ENCODE results near the gene GON7.
A peak's percentile ranks its signal among the peaks of the same experiment; 100 is the strongest.

Gene GON7

GRCh38 chr14:93185349-93185720 lies 21.5 kb downstream of the GON7 start:
- peaks cover 23% of the 10 kb centered on the region for H3K79me1 ChIP-seq (replicated peaks; ENCODE audit: low read length, poor library complexity, severe bottlenecking)

GRCh38 chr14:93184391-93185348 lies 22.2 kb downstream of the GON7 start, which contains the start of the genes LYSET and MOAP1:
TSS of gene LYSET (plus strand) at chr14:93185317. CDS start at chr14:93185406, 89 bp downstream.
TSS of gene MOAP1 (minus strand) at chr14:93184897. CDS start at chr14:93184242, 655 bp downstream.
- Histone ChIP-seq H3K9me3 (ENCODE audit: control insufficient read depth, low read length) (no peaks in the 10 kb centered on the region), H2BK15ac (ENCODE audit: low read depth, poor library complexity, severe bottlenecking) (peak within 1 kb of the TSS; percentile 89), H4K8ac (ENCODE audit: low read length) (peak within 1 kb of the TSS; percentile 86), H2BK120ac (ENCODE audit: low read depth, low read length) (peak within 1 kb of the TSS; percentile 92), H2BK12ac (ENCODE audit: low read length in 2 of 2) (peak within 1 kb of the TSS; percentile 9 to 10), H3K4ac (ENCODE audit: low read depth in 1 of 2, low read length in 2 of 2) (peak within 1 kb of the TSS; percentile 89 to 94), H3K27ac (ENCODE audit: low read length, poor library complexity, severe bottlenecking) (peak within 1 kb of the TSS; percentile 82), H3K23ac (ENCODE audit: low read length in 2 of 2) (peak within 1 kb of the TSS in 1 of 2 experiments; percentile 77), H2BK5ac (ENCODE audit: low read depth, low read length, poor library complexity, severe bottlenecking) (peak within 1 kb of the TSS; percentile 87), H3K79me1 (replicated peaks; ENCODE audit: low read length, poor library complexity, severe bottlenecking) (peaks cover 23% of the 10 kb centered on the region), H3K14ac (ENCODE audit: low read length in 2 of 2) (peak within 1 kb of the TSS in 1 of 2 experiments; percentile 95), H3K9ac (ENCODE audit: low read length) (peak within 1 kb of the TSS; percentile 93), H2AK5ac (ENCODE audit: low read length, severe bottlenecking) (peak within 1 kb of the TSS; percentile 6), H3K4me3 (ENCODE audit: insufficient read depth in 1 of 2, low read depth in 1 of 2, low read length in 2 of 2) (peak within 1 kb of the TSS; percentile 81 to 99), H3K18ac (ENCODE audit: low read depth in 1 of 2, low read length in 2 of 2) (peak within 1 kb of the TSS; percentile 95 to 97), H2AFZ (ENCODE audit: low read depth, low read length) (peak within 1 kb of the TSS; percentile 99), H3K27me3 (ENCODE audit: control insufficient read depth in 1 of 2, insufficient read depth in 1 of 2, low read length in 2 of 2) (no peaks in the 10 kb centered on the region), H4K91ac (ENCODE audit: low read length) (peak within 1 kb of the TSS; percentile 75), H3K36me3 (ENCODE audit: control insufficient read depth in 1 of 2, insufficient read depth in 2 of 2, low read depth in 1 of 2, low read length in 2 of 2) (peaks cover 15 to 42% of the 10 kb centered on the region in 2 experiments), H3K4me2 (ENCODE audit: low read length, poor library complexity, severe bottlenecking) (peak within 1 kb of the TSS; percentile 95), H3K4me1 (ENCODE audit: control insufficient read depth, insufficient read depth, low read depth, low read length) (peaks cover 6% of the 10 kb centered on the region)
- under 1% methylated on average over 111 of the region's 124 CpGs for WGBS
- peak; percentile 86 for DNase-seq

More at GRCh38 chr14:93185349-93185720, 21.5 kb downstream of the GON7 start:
- peak overlapping the region in 1 of 2 experiments; percentile 85 for H3K4ac ChIP-seq (ENCODE audit: low read depth in 1 of 2, low read length in 2 of 2)
- H3K23ac ChIP-seq (ENCODE audit: low read length in 2 of 2) = no peak overlapping the region
- H4K91ac ChIP-seq (ENCODE audit: low read length) = no peak overlapping the region
- H2BK12ac ChIP-seq (ENCODE audit: low read length in 2 of 2) = no peak overlapping the region
- H3K27me3 ChIP-seq (ENCODE audit: control insufficient read depth in 1 of 2, insufficient read depth in 1 of 2, low read length in 2 of 2) = no peaks in the 10 kb centered on the region
- H3K4me1 ChIP-seq (ENCODE audit: control insufficient read depth, insufficient read depth, low read depth, low read length) = peaks cover 6% of the 10 kb centered on the region
- H3K4me2 ChIP-seq (ENCODE audit: low read length, poor library complexity, severe bottlenecking) = peak overlapping the region; percentile 95
- H3K14ac ChIP-seq (ENCODE audit: low read length in 2 of 2) = peak overlapping the region in 1 of 2 experiments; percentile 79
- peak overlapping the region; percentile 81 to 99 for H3K4me3 ChIP-seq (ENCODE audit: insufficient read depth in 1 of 2, low read depth in 1 of 2, low read length in 2 of 2)
- peak overlapping the region; percentile 93 for H3K9ac ChIP-seq (ENCODE audit: low read length)
- peaks cover 15 to 42% of the 10 kb centered on the region in 2 experiments for H3K36me3 ChIP-seq (ENCODE audit: control insufficient read depth in 1 of 2, insufficient read depth in 2 of 2, low read depth in 1 of 2, low read length in 2 of 2)
- peak overlapping the region; percentile 82 for H3K27ac ChIP-seq (ENCODE audit: low read length, poor library complexity, severe bottlenecking)
- WGBS = 3% methylated on average over 9 of the region's 10 CpGs
- no peaks in the 10 kb centered on the region for H3K9me3 ChIP-seq (ENCODE audit: control insufficient read depth, low read length)
- H2AK5ac ChIP-seq (ENCODE audit: low read length, severe bottlenecking) = no peak overlapping the region
- H2BK120ac ChIP-seq (ENCODE audit: low read depth, low read length) = peak overlapping the region; percentile 92
- H2BK5ac ChIP-seq (ENCODE audit: low read depth, low read length, poor library complexity, severe bottlenecking) = no peak overlapping the region
- no peak overlapping the region for H2BK15ac ChIP-seq (ENCODE audit: low read depth, poor library complexity, severe bottlenecking)
- H2AFZ ChIP-seq (ENCODE audit: low read depth, low read length) = peak overlapping the region; percentile 92
- H3K18ac ChIP-seq (ENCODE audit: low read depth in 1 of 2, low read length in 2 of 2) = peak overlapping the region; percentile 68 to 91
- H4K8ac ChIP-seq (ENCODE audit: low read length) = peak overlapping the region; percentile 82
- no peak for DNase-seq

GRCh38 chr14:93183596-93184317 lies 23.1 kb downstream of the GON7 start:
- peaks cover 19% of the 10 kb centered on the region for H3K79me1 ChIP-seq (replicated peaks; ENCODE audit: low read length, poor library complexity, severe bottlenecking)
- peak overlapping the region; percentile 78 for H2AFZ ChIP-seq (ENCODE audit: low read depth, low read length)
- peaks cover 15 to 37% of the 10 kb centered on the region in 2 experiments for H3K36me3 ChIP-seq (ENCODE audit: control insufficient read depth in 1 of 2, insufficient read depth in 2 of 2, low read depth in 1 of 2, low read length in 2 of 2)
- no peak overlapping the region for H2BK12ac ChIP-seq (ENCODE audit: low read length in 2 of 2)
- no peak overlapping the region for H2BK5ac ChIP-seq (ENCODE audit: low read depth, low read length, poor library complexity, severe bottlenecking)
- H3K14ac ChIP-seq (ENCODE audit: low read length in 2 of 2) = no peak overlapping the region
- no peak overlapping the region for H3K4ac ChIP-seq (ENCODE audit: low read depth in 1 of 2, low read length in 2 of 2)
- peak overlapping the region; percentile 93 for H3K9ac ChIP-seq (ENCODE audit: low read length)
- peaks cover 6% of the 10 kb centered on the region for H3K4me1 ChIP-seq (ENCODE audit: control insufficient read depth, insufficient read depth, low read depth, low read length)
- H3K9me3 ChIP-seq (ENCODE audit: control insufficient read depth, low read length) = no peaks in the 10 kb centered on the region
- no peaks in the 10 kb centered on the region for H3K27me3 ChIP-seq (ENCODE audit: control insufficient read depth in 1 of 2, insufficient read depth in 1 of 2, low read length in 2 of 2)
- peak overlapping the region; percentile 45 for H4K91ac ChIP-seq (ENCODE audit: low read length)
- peak overlapping the region; percentile 88 for H3K4me2 ChIP-seq (ENCODE audit: low read length, poor library complexity, severe bottlenecking)
- 54% methylated on average over 17 of the region's 17 CpGs for WGBS
- peak overlapping the region; percentile 83 for H4K8ac ChIP-seq (ENCODE audit: low read length)
- DNase-seq = no peak
- peak overlapping the region; percentile 6 for H2AK5ac ChIP-seq (ENCODE audit: low read length, severe bottlenecking)
- peak overlapping the region; percentile 81 to 99 for H3K4me3 ChIP-seq (ENCODE audit: insufficient read depth in 1 of 2, low read depth in 1 of 2, low read length in 2 of 2)
- no peak overlapping the region for H2BK15ac ChIP-seq (ENCODE audit: low read depth, poor library complexity, severe bottlenecking)
- H3K18ac ChIP-seq (ENCODE audit: low read depth in 1 of 2, low read length in 2 of 2) = no peak overlapping the region
- H2BK120ac ChIP-seq (ENCODE audit: low read depth, low read length) = no peak overlapping the region
- no peak overlapping the region for H3K27ac ChIP-seq (ENCODE audit: low read length, poor library complexity, severe bottlenecking)
- H3K23ac ChIP-seq (ENCODE audit: low read length in 2 of 2) = no peak overlapping the region

All from mesenchymal stem cell (in vitro differentiated cells and primary cell).